HepG2 (cell line): ENCODE data around the gene HOXA13. TPM values are rescaled to one million over a fixed set of nuclear protein-coding genes. Genes with fewer than 3 reads are reported as not detected.

Experiments
- ARHGAP35 ChIP-seq: sonication (generic); formaldehyde crosslinking; IDR thresholded peaks from 2 replicates; pipeline ENCODE4 v1.9.0; 2022; ENCODE audit warnings: mild to moderate bottlenecking, inconsistent platforms, moderate library complexity, missing genetic modification reagents, borderline replicate concordance
- CAMTA2 ChIP-seq: sonication (generic); formaldehyde crosslinking; IDR thresholded peaks from 2 replicates; pipeline ENCODE4 v1.4.0; 2020; ENCODE audit warnings: mild to moderate bottlenecking, missing genetic modification reagents, borderline replicate concordance
- CREB3 ChIP-seq: sonication (generic); formaldehyde crosslinking; IDR thresholded peaks from 2 replicates; pipeline ENCODE4 v1.5.0; 2020; ENCODE audit warnings: missing genetic modification reagents
- DPF2 ChIP-seq: sonication (generic); formaldehyde crosslinking; IDR thresholded peaks from 2 replicates; pipeline ENCODE4 v1.4.0; 2020; ENCODE audit warnings: mild to moderate bottlenecking, low read depth, missing genetic modification reagents, borderline replicate concordance
- E2F1 ChIP-seq: sonication (generic); formaldehyde crosslinking; IDR thresholded peaks from 2 replicates; pipeline ENCODE4 v1.5.0; 2020; ENCODE audit warnings: missing genetic modification reagents
- FIP1L1 ChIP-seq: fragments of 200-400 bp; formaldehyde crosslinking; IDR thresholded peaks from 2 replicates; pipeline ENCODE4 v1.6.1; 2018; ENCODE audit warnings: low read depth, mild to moderate bottlenecking, low read length, moderate library complexity, borderline replicate concordance; ENCODE audit not compliant: insufficient read depth
- FLYWCH1 ChIP-seq: sonication (generic); formaldehyde crosslinking; IDR thresholded peaks from 2 replicates; pipeline ENCODE4 v1.8.1; 2023; ENCODE audit warnings: mild to moderate bottlenecking, missing genetic modification reagents
- HES4 ChIP-seq: sonication (generic); formaldehyde crosslinking; IDR thresholded peaks from 2 replicates; pipeline ENCODE4 v1.9.0; 2021; ENCODE audit warnings: mild to moderate bottlenecking, missing genetic modification reagents, borderline replicate concordance
- HNRNPLL ChIP-seq: fragments of 200-400 bp; formaldehyde crosslinking; IDR thresholded peaks from 2 replicates; pipeline ENCODE4 v1.6.1; 2017; ENCODE audit warnings: mild to moderate bottlenecking, low read depth, low read length; ENCODE audit not compliant: poor library complexity, severe bottlenecking
- MAX ChIP-seq: IDR thresholded peaks from 2 replicates; pipeline ENCODE4 v1.6.1; 2012; ENCODE audit warnings: inconsistent platforms
- NFKBIZ ChIP-seq: IDR thresholded peaks from 2 replicates; pipeline ENCODE4 v1.6.1; 2018; ENCODE audit warnings: missing genetic modification reagents, missing compliant biosample characterization
- SIX1 ChIP-seq: sonication (generic); formaldehyde crosslinking; IDR thresholded peaks from 2 replicates; pipeline ENCODE4 v1.4.0; 2020; ENCODE audit warnings: missing genetic modification reagents, borderline replicate concordance
- SNAI1 ChIP-seq: sonication (generic); formaldehyde crosslinking; IDR thresholded peaks from 2 replicates; pipeline ENCODE4 v1.5.0; 2020; ENCODE audit warnings: mild to moderate bottlenecking, missing genetic modification reagents, borderline replicate concordance
- SPEN ChIP-seq: sonication (generic); formaldehyde crosslinking; IDR thresholded peaks from 2 replicates; pipeline ENCODE4 v1.5.1; 2020; ENCODE audit warnings: low read depth, mild to moderate bottlenecking, missing genetic modification reagents
- SRSF4 ChIP-seq: fragments of 200-400 bp; formaldehyde crosslinking; IDR thresholded peaks from one replicate; pipeline ENCODE4 v1.6.1; 2018; ENCODE audit warnings: mild to moderate bottlenecking, low read depth, low read length, moderate library complexity; ENCODE audit not compliant: poor library complexity, severe bottlenecking
- TFDP2 ChIP-seq: sonication (generic); formaldehyde crosslinking; IDR thresholded peaks from 2 replicates; pipeline ENCODE4 v1.4.0; 2020; ENCODE audit warnings: missing genetic modification reagents
- THRA ChIP-seq: sonication (generic); formaldehyde crosslinking; IDR thresholded peaks from 2 replicates; pipeline ENCODE4 v1.4.0; 2020; ENCODE audit warnings: missing genetic modification reagents, borderline replicate concordance
- ZBTB14 ChIP-seq: sonication (generic); formaldehyde crosslinking; IDR thresholded peaks from 2 replicates; pipeline ENCODE4 v1.4.0; 2020; ENCODE audit warnings: missing genetic modification reagents
- ZNF430 ChIP-seq: sonication (generic); formaldehyde crosslinking; IDR thresholded peaks from 2 replicates; pipeline ENCODE4 v1.9.0; 2021; ENCODE audit warnings: mild to moderate bottlenecking, missing genetic modification reagents
- ZNF431 ChIP-seq: sonication (generic); formaldehyde crosslinking; IDR thresholded peaks from 2 replicates; pipeline ENCODE4 v1.9.0; 2022; ENCODE audit warnings: missing genetic modification reagents, low read depth, mild to moderate bottlenecking, borderline replicate concordance
- ZNF552 ChIP-seq: sonication (generic); formaldehyde crosslinking; IDR thresholded peaks from 2 replicates; pipeline ENCODE4 v1.9.0; 2022; ENCODE audit warnings: missing genetic modification reagents, mild to moderate bottlenecking, borderline replicate concordance
- ZNF776 ChIP-seq: sonication (generic); formaldehyde crosslinking; IDR thresholded peaks from 2 replicates; pipeline ENCODE4 v1.4.0; 2020; ENCODE audit warnings: mild to moderate bottlenecking, missing genetic modification reagents
- polyA plus RNA-seq, 8 experiments: library from polyadenylated mRNA; depleted of rRNA in 3 of 8; stranded (reverse) in 7 of 8; unstranded in 1 of 8; fragments of >200 nt; fragmentation: Illumina TruSeq in 4 of 8; extraction: Trizol in 4 of 8; gene quantifications; 2 replicates each; pipeline versions ENCODE4 v1.2.1 to v1.2.3, GENCODE V29; 2011 to 2016; ENCODE audit warnings: low read depth in 4 of 8, missing spikeins in 1 of 8, mixed read lengths in 1 of 8; ENCODE audit not compliant: insufficient read depth in 1 of 8
- total RNA-seq, 5 experiments: library from RNA; depleted of rRNA; stranded (reverse); fragments of >200 nt; fragmentation: Illumina TruSeq; extraction: Trizol; gene quantifications; 2 replicates each; pipeline ENCODE4 v1.2.3, GENCODE V29; 2016; ENCODE audit warnings: low read depth in 1 of 5

Gene HOXA13
- total and polyA plus RNA-seq, 2 of the 13 experiments (the other 11 are each of a cell fraction or from before 2014, with no cell fraction given) = 0.01 to 0.04 TPM

GRCh38 chr7:27199849-27200760 lies at the start of gene HOXA13 (continued):
- TF ChIP-seq FLYWCH1 (CRISPR knock-in tag) = no peak
- no peak for TF ChIP-seq DPF2 (CRISPR knock-in tag)
- TF ChIP-seq THRA = no peak
- no peak for TF ChIP-seq HES4 (CRISPR knock-in tag)
- no peak for TF ChIP-seq SPEN (CRISPR knock-in tag)
- 0 out of 2 replicates have a peak, but pooled peaks have one; percentile 63 for TF ChIP-seq ARHGAP35 (CRISPR knock-in tag)
- TF ChIP-seq ZBTB14 (CRISPR knock-in tag) = peak; percentile 36; the same call in 1 of the 2 replicates
- TF ChIP-seq ZNF430 (CRISPR knock-in tag) = no peak
- TF ChIP-seq CAMTA2 (CRISPR knock-in tag) = no peak
- TF ChIP-seq HNRNPLL = peak; percentile 82
- no peak for TF ChIP-seq CREB3 (CRISPR knock-in tag)
- TF ChIP-seq FIP1L1 = no peak
- no peak for TF ChIP-seq SIX1
- TF ChIP-seq SRSF4 = no peak
- TF ChIP-seq ZNF776 (CRISPR knock-in tag) = no peak
- TF ChIP-seq SNAI1 (CRISPR knock-in tag) = no peak
- peak; percentile 45; the same call in 1 of the 2 replicates for TF ChIP-seq MAX
- no peak for TF ChIP-seq TFDP2 (CRISPR knock-in tag)
- TF ChIP-seq E2F1 = no peak
- no peak for TF ChIP-seq ZNF552 (CRISPR knock-in tag)
- no peak for TF ChIP-seq NFKBIZ (CRISPR knock-in tag)
- no peak for TF ChIP-seq ZNF431 (CRISPR knock-in tag)
